Progenitor cell of endocrine pancreas (in vitro differentiated cells): ENCODE data around the gene FAM222A. TPM values are rescaled to one million over a fixed set of nuclear protein-coding genes. Genes with fewer than 3 reads are reported as not detected.

Experiments
- DNase-seq: peaks from one replicate; pipeline ENCODE4 v3.0.0; 2021; ENCODE audit warnings: low spot score; ENCODE audit not compliant: unreplicated experiment
- H3K27ac Mint-ChIP-seq: 2 replicates; pipeline ENCODE4 v1.8.0; 2021; ENCODE audit warnings: mild to moderate bottlenecking, moderate library complexity, mixed read lengths
- H3K27me3 Mint-ChIP-seq: 2 replicates; pipeline ENCODE4 v1.8.0; 2021; ENCODE audit warnings: mixed read lengths
- H3K36me3 Mint-ChIP-seq: 2 replicates; pipeline ENCODE4 v1.8.0; 2022; ENCODE audit warnings: mixed read lengths; ENCODE audit not compliant: insufficient read depth
- H3K4me1 Mint-ChIP-seq: 2 replicates; pipeline ENCODE4 v1.8.0; 2021; ENCODE audit warnings: low read depth, mixed read lengths
- H3K4me3 Mint-ChIP-seq: 2 replicates; pipeline ENCODE4 v1.8.0; 2021; ENCODE audit warnings: low read depth, mild to moderate bottlenecking, moderate library complexity, mixed read lengths
- H3K9me3 Mint-ChIP-seq: 2 replicates; pipeline ENCODE4 v1.8.0; 2021; ENCODE audit warnings: low read depth, mixed read lengths
- CTCF ChIP-seq: fragments of 200-600 bp; sonication (generic); IDR thresholded peaks from one replicate; pipeline ENCODE4 v1.5.0; 2021; ENCODE audit warnings: antibody characterized with exemption, mild to moderate bottlenecking; ENCODE audit not compliant: unreplicated experiment
- total RNA-seq: library from RNA; stranded (reverse); gene quantifications from 2 replicates; pipeline ENCODE4 v1.2.1, GENCODE V29; 2021

The FAM222A gene
- total RNA-seq, 1 donor from 2014 or later, result 11.6 TPM

DNA sequence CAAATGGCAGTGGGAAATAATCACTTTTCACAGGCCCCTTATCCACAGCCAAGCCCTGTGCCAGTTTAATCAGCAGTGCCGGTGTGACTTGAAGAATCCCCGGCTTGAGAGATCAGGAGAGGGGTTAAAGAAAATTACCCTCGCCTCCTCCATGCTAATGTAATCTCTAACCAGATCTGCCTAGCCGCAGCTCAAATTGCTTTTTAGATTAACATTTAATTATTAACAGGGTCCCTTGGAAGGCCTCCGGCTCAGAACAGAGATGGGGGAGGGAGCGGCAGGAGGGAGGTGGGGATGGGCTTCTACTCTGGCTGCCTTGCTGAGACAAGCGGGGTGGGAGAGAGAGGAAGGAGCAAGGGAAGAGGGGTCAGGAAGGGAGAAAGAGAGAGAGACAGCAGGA, 24.0 kb downstream of the FAM222A start:
- no peak for TF ChIP-seq CTCF
- H3K36me3 Mint-ChIP-seq, result no peaks in the 10 kb centered on the region
- H3K9me3 Mint-ChIP-seq, result no peaks in the 10 kb centered on the region
- peak overlapping the region; percentile 59 for H3K27ac Mint-ChIP-seq
- peaks cover 24% of the 10 kb centered on the region for H3K27me3 Mint-ChIP-seq
- DNase-seq, result peak; percentile 10
- H3K4me3 Mint-ChIP-seq, result peak overlapping the region; percentile 7
- H3K4me1 Mint-ChIP-seq, result peaks cover 31% of the 10 kb centered on the region

- H3K4me1 Mint-ChIP-seq, result peaks cover 31% of the 10 kb centered on the region
Measured at GRCh38 chr12:109738209-109738608, 24.6 kb downstream of the FAM222A start.

GRCh38 chr12:109738878-109739665, 25.4 kb downstream of the FAM222A start:
- Mint-ChIP-seq H3K36me3 (no peaks in the 10 kb centered on the region), H3K4me1 (peaks cover 31% of the 10 kb centered on the region), H3K27ac (no peak overlapping the region), H3K27me3 (peaks cover 23% of the 10 kb centered on the region), H3K4me3 (no peak overlapping the region), H3K9me3 (no peaks in the 10 kb centered on the region)
- no peak for TF ChIP-seq CTCF
- no peak for DNase-seq

More at GRCh38 chr12:109738209-109738608, 24.6 kb downstream of the FAM222A start:
- no peaks in the 10 kb centered on the region for H3K9me3 Mint-ChIP-seq
- H3K27me3 Mint-ChIP-seq, result peaks cover 24% of the 10 kb centered on the region
- no peak overlapping the region for H3K4me3 Mint-ChIP-seq
- H3K27ac Mint-ChIP-seq, result no peak overlapping the region
- no peak for TF ChIP-seq CTCF
- H3K36me3 Mint-ChIP-seq, result no peaks in the 10 kb centered on the region
- peak; percentile 6 for DNase-seq

- peaks cover 29% of the 10 kb centered on the region for H3K4me1 Mint-ChIP-seq
- DNase-seq, result no peak
- TF ChIP-seq CTCF, result peak; percentile 49
- H3K27ac Mint-ChIP-seq, result no peak overlapping the region
- H3K36me3 Mint-ChIP-seq, result no peaks in the 10 kb centered on the region
- H3K9me3 Mint-ChIP-seq, result no peaks in the 10 kb centered on the region
- peaks cover 14% of the 10 kb centered on the region for H3K27me3 Mint-ChIP-seq
- H3K4me3 Mint-ChIP-seq, result no peak overlapping the region
Measured at GRCh38 chr12:109739747-109740693, 26.4 kb downstream of the FAM222A start.

GRCh38 chr12:109740694-109741245, 27.1 kb downstream of the FAM222A start:
- H3K36me3 Mint-ChIP-seq, result no peaks in the 10 kb centered on the region
- H3K27me3 Mint-ChIP-seq, result peaks cover 6% of the 10 kb centered on the region
- H3K9me3 Mint-ChIP-seq, result no peaks in the 10 kb centered on the region
- peaks cover 29% of the 10 kb centered on the region for H3K4me1 Mint-ChIP-seq
- no peak for DNase-seq
- H3K4me3 Mint-ChIP-seq, result no peak overlapping the region
- TF ChIP-seq CTCF, result no peak
- no peak overlapping the region for H3K27ac Mint-ChIP-seq
